H1 (cell line): ENCODE results near the gene RAB44. TPM values are rescaled to one million over a fixed set of nuclear protein-coding genes. Genes with fewer than 3 reads are reported as not detected.

Experiments used
- CHD1 ChIP-seq: IDR thresholded peaks from 2 replicates; pipeline ENCODE4 v1.6.1; 2012; ENCODE audit warnings: low read depth, low read length, improper control_type of control experiment
- HDAC2 ChIP-seq, 2 experiments: fragments of 300-600 bp in 1 of 2; sonication (generic) in 1 of 2; IDR thresholded peaks; 2 replicates each; pipeline ENCODE4 v1.6.1; 2011 to 2012; ENCODE audit warnings: low read depth in 2 of 2, low read length in 2 of 2, mild to moderate bottlenecking in 2 of 2, moderate library complexity in 2 of 2, borderline replicate concordance in 1 of 2, inconsistent platforms in 1 of 2
- polyA plus RNA-seq, 7 experiments: library from polyadenylated mRNA; depleted of rRNA in 3 of 7; stranded (reverse) in 5 of 7; unstranded in 2 of 7; fragments of >200 nt in 5 of 7; fragments of 200-250 nt in 2 of 7; gene quantifications; 1 replicate in 5 of 7; 2 replicates in 1 of 7; 4 replicates in 1 of 7; pipeline versions ENCODE4 v1.2.1 to v1.2.3, GENCODE V29; 2011 to 2013; ENCODE audit warnings: missing spikeins in 2 of 7, mixed read lengths in 2 of 7
- total RNA-seq: library from RNA; stranded (reverse); fragmentation: NEBNext Ultra II Directional; extraction: Animal tissue kit (Norgen Biotek cat#: 25700); gene quantifications from 2 replicates; pipeline ENCODE4 v1.2.1, GENCODE V29; 2021

Gene RAB44
- total and polyA plus RNA-seq, 2 of the 8 experiments (the other 6 are each of a cell fraction or from before 2014, with no cell fraction given) = 0.02 TPM; not detected in 1

DNA sequence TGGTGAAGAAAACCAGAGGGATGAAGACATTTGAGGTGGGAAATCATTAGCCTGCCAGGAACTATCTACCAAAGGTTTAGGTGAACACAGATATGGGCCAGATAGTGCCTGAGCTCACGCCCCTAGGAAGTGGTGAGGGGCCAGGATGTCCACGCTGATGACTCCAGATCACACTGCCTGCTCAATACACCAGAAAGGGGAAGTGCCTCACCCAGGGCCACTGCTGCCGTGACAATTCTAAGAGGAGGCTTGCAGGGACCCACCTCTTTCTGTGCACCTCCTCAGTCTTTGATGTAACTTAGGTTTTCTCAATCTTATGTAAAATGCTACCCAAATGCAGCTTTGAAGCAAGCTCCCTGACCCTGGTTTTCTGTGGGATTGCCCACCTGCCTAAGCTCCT is 5.4 kb upstream of the RAB44 start (continued):
- TF ChIP-seq HDAC2 (IDR thresholded peaks at IDR 0.05; ENCODE audit: borderline replicate concordance in 1 of 2, low read depth in 2 of 2, low read length in 2 of 2) (no peak), CHD1 (no peak)
